Measurements from ENCODE around the gene SETD2.
A peak's percentile ranks its signal among the peaks of the same experiment; 100 is the strongest.
"Not testable (repeated sequence)": the region's sequence is repeated elsewhere in the genome, so short reads cannot be mapped to it uniquely, and the experiment has no call there.

The SETD2 gene

DNA sequence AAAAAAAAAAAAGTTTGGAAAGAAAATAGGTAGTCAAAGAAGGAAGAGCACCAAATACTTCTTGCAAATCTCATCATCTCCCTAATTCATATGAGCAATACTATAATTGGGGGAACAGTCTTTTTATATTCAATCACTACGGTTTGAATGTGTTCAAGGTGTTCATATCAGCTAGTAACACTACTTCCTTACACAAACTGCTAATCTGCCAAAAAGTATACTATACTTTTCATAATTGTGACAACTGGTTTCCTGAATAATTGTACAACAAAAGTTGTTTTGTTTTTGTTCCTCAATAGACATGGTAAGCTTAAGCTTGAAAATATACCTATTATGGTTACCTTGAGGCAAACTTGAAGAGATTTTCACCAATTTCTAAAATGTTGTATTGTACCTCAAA lies 12.1 kb downstream of the SETD2 start:
- no peaks in the 10 kb centered on the region for H3K4me1 ChIP-seq (ENCODE audit: low read depth, poor library complexity, severe bottlenecking)
- no peaks in the 10 kb centered on the region for H3K36me3 ChIP-seq (ENCODE audit: insufficient read depth)
- H3K4me3 ChIP-seq (IDR thresholded peaks at IDR 0.05; ENCODE audit: insufficient read depth, low read depth, low read length), result no peak overlapping the region
- H4K20me1 ChIP-seq (ENCODE audit: insufficient read depth), result peaks cover 9% of the 10 kb centered on the region; the same call in 1 of the 2 replicates
- H3K4me2 ChIP-seq, result no peak overlapping the region
- no peak overlapping the region for H2AFZ ChIP-seq (ENCODE audit: low read depth)
- H3K27me3 ChIP-seq (ENCODE audit: insufficient read depth, low read depth), result no peaks in the 10 kb centered on the region
- TF ChIP-seq, protein P1, sequence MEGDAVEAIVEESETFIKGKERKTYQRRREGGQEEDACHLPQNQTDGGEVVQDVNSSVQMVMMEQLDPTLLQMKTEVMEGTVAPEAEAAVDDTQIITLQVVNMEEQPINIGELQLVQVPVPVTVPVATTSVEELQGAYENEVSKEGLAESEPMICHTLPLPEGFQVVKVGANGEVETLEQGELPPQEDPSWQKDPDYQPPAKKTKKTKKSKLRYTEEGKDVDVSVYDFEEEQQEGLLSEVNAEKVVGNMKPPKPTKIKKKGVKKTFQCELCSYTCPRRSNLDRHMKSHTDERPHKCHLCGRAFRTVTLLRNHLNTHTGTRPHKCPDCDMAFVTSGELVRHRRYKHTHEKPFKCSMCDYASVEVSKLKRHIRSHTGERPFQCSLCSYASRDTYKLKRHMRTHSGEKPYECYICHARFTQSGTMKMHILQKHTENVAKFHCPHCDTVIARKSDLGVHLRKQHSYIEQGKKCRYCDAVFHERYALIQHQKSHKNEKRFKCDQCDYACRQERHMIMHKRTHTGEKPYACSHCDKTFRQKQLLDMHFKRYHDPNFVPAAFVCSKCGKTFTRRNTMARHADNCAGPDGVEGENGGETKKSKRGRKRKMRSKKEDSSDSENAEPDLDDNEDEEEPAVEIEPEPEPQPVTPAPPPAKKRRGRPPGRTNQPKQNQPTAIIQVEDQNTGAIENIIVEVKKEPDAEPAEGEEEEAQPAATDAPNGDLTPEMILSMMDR (conservative IDR thresholded peaks at IDR 0.05; ENCODE audit: low read depth, low read length), result no peak
- H3K27ac ChIP-seq, result no peak overlapping the region
- no peak overlapping the region for H3K9ac ChIP-seq
- peaks cover 85% of the 10 kb centered on the region for H3K79me2 ChIP-seq (ENCODE audit: insufficient read depth, low read depth)

DNA sequence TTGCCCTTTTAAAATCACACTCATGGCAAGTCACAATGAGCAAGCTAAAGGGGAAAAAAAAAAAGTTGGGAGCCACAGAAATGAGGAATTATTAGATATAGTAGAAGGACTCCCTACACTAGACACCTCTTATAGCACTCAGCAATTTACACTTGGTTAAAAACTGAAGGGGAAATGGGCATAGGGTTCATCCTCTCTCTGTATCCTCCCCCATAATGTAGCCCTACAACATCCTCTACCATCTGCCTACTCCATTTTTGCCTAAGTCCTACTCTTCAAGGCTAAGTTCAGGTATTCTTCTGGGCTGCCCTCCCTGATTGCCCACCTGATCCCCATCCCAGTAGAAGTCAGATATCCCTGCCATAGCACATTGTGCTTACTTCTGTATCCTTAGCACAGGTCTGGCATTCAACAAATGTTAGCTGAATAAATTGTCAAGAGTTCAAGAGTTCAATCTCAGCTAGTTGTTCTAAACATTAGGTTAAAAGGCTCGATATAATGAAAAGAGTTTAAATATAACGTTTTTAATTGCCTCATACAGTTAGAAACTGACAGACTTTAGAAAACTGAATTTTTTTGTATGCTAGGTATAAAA lies 14.5 kb downstream of the SETD2 start:
- Histone ChIP-seq H3K27me3 (ENCODE audit: insufficient read depth, low read depth) (no peaks in the 10 kb centered on the region), H3K36me3 (ENCODE audit: insufficient read depth) (no peaks in the 10 kb centered on the region), H3K27ac (no peak overlapping the region), H3K4me3 (IDR thresholded peaks at IDR 0.05; ENCODE audit: insufficient read depth, low read depth, low read length) (no peak overlapping the region), H3K9ac (no peak overlapping the region), H3K79me2 (ENCODE audit: insufficient read depth, low read depth) (peaks cover 69% of the 10 kb centered on the region), H2AFZ (ENCODE audit: low read depth) (no peak overlapping the region), H3K4me2 (no peak overlapping the region), H4K20me1 (ENCODE audit: insufficient read depth) (0 out of 2 replicates have a peak, but pooled peaks cover 9% of the 10 kb centered on the region), H3K4me1 (ENCODE audit: low read depth, poor library complexity, severe bottlenecking) (no peaks in the 10 kb centered on the region)
- TF ChIP-seq, protein P1 (conservative IDR thresholded peaks at IDR 0.05; ENCODE audit: low read depth, low read length), result no peak

DNA sequence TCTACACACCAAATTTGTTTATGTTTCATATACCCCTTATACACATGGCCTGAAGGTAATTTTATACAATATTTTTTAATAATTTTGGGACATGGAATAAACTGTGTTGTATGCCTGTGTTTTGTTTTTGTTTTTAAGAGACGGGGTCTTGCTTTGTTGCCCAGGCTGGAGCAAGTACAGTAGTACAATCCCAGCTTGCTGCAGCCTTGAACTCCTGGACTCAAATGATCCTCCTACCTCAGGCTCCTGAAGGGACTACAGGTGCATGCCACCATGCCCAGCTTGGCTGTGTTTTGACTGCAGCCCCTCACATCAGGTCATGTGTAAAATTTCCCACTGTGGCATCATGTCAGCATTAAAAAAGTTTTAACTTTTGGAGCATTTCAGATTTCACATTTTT lies 18.6 kb downstream of the SETD2 start:
- H3K79me2 ChIP-seq (ENCODE audit: insufficient read depth, low read depth), result peaks cover 50% of the 10 kb centered on the region; the same call in 1 of the 2 replicates
- no peaks in the 10 kb centered on the region for H3K36me3 ChIP-seq (ENCODE audit: insufficient read depth)
- H3K4me2 ChIP-seq, result no peak overlapping the region
- H3K4me1 ChIP-seq (ENCODE audit: low read depth, poor library complexity, severe bottlenecking), result peaks cover 16% of the 10 kb centered on the region
- H3K4me3 ChIP-seq (IDR thresholded peaks at IDR 0.05; ENCODE audit: insufficient read depth, low read depth, low read length), result no peak overlapping the region
- H4K20me1 ChIP-seq (ENCODE audit: insufficient read depth), result no peaks in the 10 kb centered on the region
- no peak overlapping the region for H3K9ac ChIP-seq
- no peak overlapping the region for H3K27ac ChIP-seq
- H2AFZ ChIP-seq (ENCODE audit: low read depth), result no peak overlapping the region
- TF ChIP-seq, protein P1 (conservative IDR thresholded peaks at IDR 0.05; ENCODE audit: low read depth, low read length), result no peak
- no peaks in the 10 kb centered on the region for H3K27me3 ChIP-seq (ENCODE audit: insufficient read depth, low read depth)

DNA sequence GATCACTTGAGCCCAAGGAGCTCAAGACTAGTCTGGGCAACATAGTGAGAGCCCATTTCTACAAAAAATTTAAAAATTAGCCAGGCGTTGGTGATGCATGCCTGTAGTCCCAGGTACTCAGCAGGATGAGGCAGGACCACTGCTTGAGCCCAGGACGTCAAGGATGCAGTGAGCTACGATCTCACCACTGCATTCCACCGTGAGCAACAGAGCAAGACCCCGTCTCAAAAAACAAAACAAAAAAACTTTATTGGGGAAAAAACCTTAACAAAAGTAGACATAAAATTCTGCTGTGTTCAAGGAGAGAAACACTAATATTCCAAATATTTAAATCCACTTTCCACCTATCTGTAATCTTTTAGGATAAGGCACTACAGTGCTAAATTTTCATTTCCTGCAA lies 20.8 kb downstream of the SETD2 start:
- Histone ChIP-seq H2AFZ (ENCODE audit: low read depth) (no peak overlapping the region), H3K79me2 (ENCODE audit: insufficient read depth, low read depth) (peaks cover 48% of the 10 kb centered on the region; the same call in 1 of the 2 replicates), H3K27ac (no peak overlapping the region), H4K20me1 (ENCODE audit: insufficient read depth) (no peaks in the 10 kb centered on the region), H3K36me3 (ENCODE audit: insufficient read depth) (no peaks in the 10 kb centered on the region), H3K4me2 (no peak overlapping the region), H3K4me1 (ENCODE audit: low read depth, poor library complexity, severe bottlenecking) (peaks cover 16% of the 10 kb centered on the region), H3K27me3 (ENCODE audit: insufficient read depth, low read depth) (no peaks in the 10 kb centered on the region), H3K4me3 (IDR thresholded peaks at IDR 0.05; ENCODE audit: insufficient read depth, low read depth, low read length) (no peak overlapping the region), H3K9ac (no peak overlapping the region)
- TF ChIP-seq, protein P1 (conservative IDR thresholded peaks at IDR 0.05; ENCODE audit: low read depth, low read length), result no peak

DNA sequence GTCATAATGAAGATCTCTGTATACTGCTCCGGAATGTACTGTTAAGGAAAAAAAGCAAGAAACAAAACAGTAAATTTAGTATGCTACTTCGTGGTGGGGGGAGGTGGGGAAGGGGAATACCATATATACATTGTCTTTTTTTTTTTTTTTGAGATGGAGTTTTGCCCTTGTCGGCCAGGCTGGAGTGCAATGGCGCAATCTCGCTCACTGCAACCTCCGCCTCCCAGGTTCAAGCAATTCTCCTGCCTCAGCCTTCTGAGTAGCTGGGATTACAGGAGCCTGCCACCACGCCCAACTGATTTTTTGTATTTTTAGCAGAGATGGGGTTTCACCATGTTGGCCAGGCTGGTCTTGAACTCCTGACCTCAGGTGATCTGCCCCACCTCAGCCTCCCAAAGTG lies 21.4 kb downstream of the SETD2 start:
- H3K9ac ChIP-seq; H4K20me1 ChIP-seq (ENCODE audit: insufficient read depth); H3K4me3 ChIP-seq (IDR thresholded peaks at IDR 0.05; ENCODE audit: insufficient read depth, low read depth, low read length); H3K27ac ChIP-seq; H3K36me3 ChIP-seq (ENCODE audit: insufficient read depth); H3K27me3 ChIP-seq (ENCODE audit: insufficient read depth, low read depth); H3K4me2 ChIP-seq; H2AFZ ChIP-seq (ENCODE audit: low read depth): not testable (repeated sequence)
- Histone ChIP-seq H3K79me2 (ENCODE audit: insufficient read depth, low read depth) (peaks cover 46% of the 10 kb centered on the region; the same call in 1 of the 2 replicates), H3K4me1 (ENCODE audit: low read depth, poor library complexity, severe bottlenecking) (peaks cover 16% of the 10 kb centered on the region)

DNA sequence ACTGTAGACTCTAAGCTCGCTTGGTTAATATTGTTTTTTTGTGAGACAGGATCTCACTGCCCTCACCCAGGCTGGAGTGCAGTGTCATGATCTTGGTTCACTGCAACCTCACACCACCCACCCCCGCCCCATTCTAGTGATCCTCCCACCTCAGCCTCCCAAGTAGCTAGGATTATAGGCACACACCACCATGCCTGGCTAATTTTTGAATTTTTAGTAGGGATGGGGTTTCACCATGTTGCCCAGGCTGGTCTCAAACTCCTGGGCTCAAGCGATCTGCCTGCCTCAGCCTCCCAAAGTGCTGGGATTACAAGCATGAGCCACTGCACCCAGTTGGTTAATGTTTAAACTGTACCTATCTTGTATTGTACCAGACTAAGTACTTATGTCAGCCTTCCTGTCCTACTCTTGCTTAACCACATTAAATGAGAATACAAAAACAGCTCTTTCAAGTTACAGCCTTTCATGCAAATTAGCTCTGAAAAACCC lies 22.9 kb downstream of the SETD2 start:
- not testable (repeated sequence) for H4K20me1 ChIP-seq (ENCODE audit: insufficient read depth); H3K36me3 ChIP-seq (ENCODE audit: insufficient read depth); H3K27ac ChIP-seq; H3K4me3 ChIP-seq (IDR thresholded peaks at IDR 0.05; ENCODE audit: insufficient read depth, low read depth, low read length); H2AFZ ChIP-seq (ENCODE audit: low read depth); H3K9ac ChIP-seq; H3K27me3 ChIP-seq (ENCODE audit: insufficient read depth, low read depth)
- Histone ChIP-seq H3K4me2 (0 out of 2 replicates have a peak overlapping the region, but pooled peaks have one; percentile 25), H3K4me1 (ENCODE audit: low read depth, poor library complexity, severe bottlenecking) (peaks cover 16% of the 10 kb centered on the region), H3K79me2 (ENCODE audit: insufficient read depth, low read depth) (peaks cover 54% of the 10 kb centered on the region; the same call in 1 of the 2 replicates)

DNA sequence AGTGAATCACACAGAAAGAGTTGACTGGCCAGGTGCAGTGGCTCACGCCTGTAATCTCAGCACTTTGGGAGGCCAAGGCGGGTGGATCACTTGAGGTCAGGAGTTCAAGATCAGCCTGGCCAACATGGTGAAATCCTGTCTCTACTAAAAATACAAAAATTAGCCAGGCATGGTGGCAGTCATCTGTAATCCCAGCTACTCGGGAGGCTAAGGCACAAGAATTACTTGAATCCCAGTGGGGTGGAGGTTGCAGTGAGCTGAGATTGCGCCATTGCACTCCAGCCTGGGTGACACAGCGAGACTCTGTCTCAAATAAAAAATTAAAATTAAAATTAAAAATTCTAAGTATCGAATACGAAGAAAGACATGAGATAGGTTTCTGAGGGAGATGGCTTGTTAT lies 23.4 kb downstream of the SETD2 start:
- not testable (repeated sequence) for H3K36me3 ChIP-seq (ENCODE audit: insufficient read depth); H3K4me3 ChIP-seq (IDR thresholded peaks at IDR 0.05; ENCODE audit: insufficient read depth, low read depth, low read length); H3K27me3 ChIP-seq (ENCODE audit: insufficient read depth, low read depth); H3K9ac ChIP-seq; H3K4me2 ChIP-seq; H4K20me1 ChIP-seq (ENCODE audit: insufficient read depth); H3K27ac ChIP-seq; H2AFZ ChIP-seq (ENCODE audit: low read depth)
- H3K79me2 ChIP-seq (ENCODE audit: insufficient read depth, low read depth), result peaks cover 54% of the 10 kb centered on the region; the same call in 1 of the 2 replicates
- H3K4me1 ChIP-seq (ENCODE audit: low read depth, poor library complexity, severe bottlenecking), result peaks cover 16% of the 10 kb centered on the region
